Parathyroid adenoma (tissue), 2 donors: Measurements from ENCODE around the gene TOP1.

Source experiments
- H2AFZ ChIP-seq: fragments of 300-600 bp; sonication (generic); one replicate; pipeline ENCODE4 v1.7.0; 2017; ENCODE audit warnings: antibody characterized with exemption, mild to moderate bottlenecking
- H3K27ac ChIP-seq: fragments of 300-600 bp; sonication (generic); one replicate; pipeline ENCODE4 v1.7.0; 2017
- H3K27me3 ChIP-seq: fragments of 300-600 bp; sonication (generic); one replicate; pipeline ENCODE4 v1.7.0; 2017; ENCODE audit warnings: low read length; ENCODE audit not compliant: control insufficient read depth, insufficient read depth
- H3K36me3 ChIP-seq: fragments of 300-600 bp; sonication (generic); one replicate; pipeline ENCODE4 v1.7.0; 2017; ENCODE audit warnings: low read length; ENCODE audit not compliant: control insufficient read depth, insufficient read depth
- H3K4me1 ChIP-seq: fragments of 300-600 bp; sonication (generic); one replicate; pipeline ENCODE4 v1.7.0; 2017; ENCODE audit warnings: control low read depth
- H3K4me2 ChIP-seq: fragments of 300-600 bp; sonication (generic); one replicate; pipeline ENCODE4 v1.7.0; 2017; ENCODE audit warnings: low read length
- H3K4me3 ChIP-seq: fragments of 300-600 bp; sonication (generic); one replicate; pipeline ENCODE4 v1.7.0; 2017; ENCODE audit warnings: low read depth, low read length
- H3K79me2 ChIP-seq: fragments of 300-600 bp; sonication (generic); one replicate; pipeline ENCODE4 v1.7.0; 2017; ENCODE audit warnings: control low read depth
- H3K9ac ChIP-seq: fragments of 300-600 bp; sonication (generic); one replicate; pipeline ENCODE4 v1.7.0; 2017; ENCODE audit warnings: mild to moderate bottlenecking
- H3K9me3 ChIP-seq: fragments of 300-600 bp; sonication (generic); one replicate; pipeline ENCODE4 v1.7.0; 2017; ENCODE audit warnings: low read length; ENCODE audit not compliant: control insufficient read depth
- TF ChIP-seq, protein P1 (sequence below): fragments of 300-600 bp; sonication (generic); IDR thresholded peaks from one replicate; pipeline ENCODE4 v1.7.0; 2017; ENCODE audit warnings: antibody characterized with exemption, mild to moderate bottlenecking
- donor health status: primary hyperparathyroidism.

The TOP1 gene

DNA sequence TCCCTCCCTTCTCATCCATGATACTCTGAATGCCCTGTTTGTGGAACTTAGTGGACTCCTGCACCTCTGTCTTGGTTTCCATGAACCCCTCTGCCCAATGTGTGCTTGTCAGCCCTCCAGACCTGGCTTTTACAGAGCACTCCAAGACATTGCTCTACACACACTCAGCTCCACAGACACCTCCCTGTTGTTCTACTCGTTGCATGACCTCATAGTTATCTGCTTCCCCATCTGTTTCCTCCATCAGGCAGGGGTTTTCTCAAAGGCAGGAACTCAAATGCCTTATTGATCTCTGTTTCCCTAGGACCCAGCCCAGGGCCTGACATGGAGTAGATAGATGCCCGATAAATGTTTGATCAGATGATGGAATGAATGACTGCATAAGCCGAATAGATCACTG is 122.0 kb downstream of the TOP1 start:
- Histone ChIP-seq H3K9ac (no peak overlapping the region), H3K4me3 (no peak overlapping the region), H3K4me2 (no peak overlapping the region), H3K27ac (peak overlapping the region; percentile 24), H3K9me3 (no peaks in the 10 kb centered on the region), H3K27me3 (no peaks in the 10 kb centered on the region), H2AFZ (no peak overlapping the region), H3K4me1 (peaks cover 15% of the 10 kb centered on the region), H3K79me2 (peaks cover 69% of the 10 kb centered on the region), H3K36me3 (no peaks in the 10 kb centered on the region)
- TF ChIP-seq, protein P1, sequence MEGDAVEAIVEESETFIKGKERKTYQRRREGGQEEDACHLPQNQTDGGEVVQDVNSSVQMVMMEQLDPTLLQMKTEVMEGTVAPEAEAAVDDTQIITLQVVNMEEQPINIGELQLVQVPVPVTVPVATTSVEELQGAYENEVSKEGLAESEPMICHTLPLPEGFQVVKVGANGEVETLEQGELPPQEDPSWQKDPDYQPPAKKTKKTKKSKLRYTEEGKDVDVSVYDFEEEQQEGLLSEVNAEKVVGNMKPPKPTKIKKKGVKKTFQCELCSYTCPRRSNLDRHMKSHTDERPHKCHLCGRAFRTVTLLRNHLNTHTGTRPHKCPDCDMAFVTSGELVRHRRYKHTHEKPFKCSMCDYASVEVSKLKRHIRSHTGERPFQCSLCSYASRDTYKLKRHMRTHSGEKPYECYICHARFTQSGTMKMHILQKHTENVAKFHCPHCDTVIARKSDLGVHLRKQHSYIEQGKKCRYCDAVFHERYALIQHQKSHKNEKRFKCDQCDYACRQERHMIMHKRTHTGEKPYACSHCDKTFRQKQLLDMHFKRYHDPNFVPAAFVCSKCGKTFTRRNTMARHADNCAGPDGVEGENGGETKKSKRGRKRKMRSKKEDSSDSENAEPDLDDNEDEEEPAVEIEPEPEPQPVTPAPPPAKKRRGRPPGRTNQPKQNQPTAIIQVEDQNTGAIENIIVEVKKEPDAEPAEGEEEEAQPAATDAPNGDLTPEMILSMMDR = no peak

DNA sequence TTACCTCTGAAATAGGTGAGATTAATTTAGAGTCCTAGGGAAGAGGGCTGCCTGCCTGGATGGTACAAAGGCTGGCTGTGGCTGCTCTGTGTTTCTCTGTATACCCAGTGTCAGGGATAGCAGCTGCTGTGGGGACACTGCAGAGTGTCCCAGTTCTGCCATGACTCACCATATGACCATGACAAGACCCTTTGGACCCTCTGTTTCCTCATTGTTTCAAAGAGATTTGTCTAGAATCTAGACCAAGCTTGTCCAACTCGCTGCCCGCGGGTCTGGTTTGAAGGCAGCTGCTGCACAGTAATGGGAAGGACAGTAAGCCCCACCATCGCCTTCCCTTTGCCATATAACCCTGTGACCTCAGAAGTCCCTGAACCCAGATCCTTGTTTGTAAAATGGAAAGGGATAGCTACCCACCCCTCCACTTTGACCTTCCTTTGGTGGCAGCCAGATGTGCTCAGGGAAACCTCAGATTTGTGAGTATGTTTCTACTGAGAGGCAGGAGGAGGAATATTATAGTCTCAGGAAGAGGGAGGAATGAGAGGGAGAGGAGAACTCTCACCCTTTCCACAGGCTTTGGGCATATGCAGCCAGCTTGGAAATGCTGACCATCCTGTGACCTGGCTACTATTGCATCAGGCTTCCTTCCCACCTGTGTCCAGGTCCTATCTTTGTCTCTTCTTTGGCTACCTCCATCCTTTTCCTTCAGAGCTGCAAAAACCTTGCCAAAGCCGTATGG is 122.7 kb downstream of the TOP1 start:
- Histone ChIP-seq H3K9ac (no peak overlapping the region), H2AFZ (no peak overlapping the region), H3K4me2 (no peak overlapping the region), H3K9me3 (no peaks in the 10 kb centered on the region), H3K4me1 (peaks cover 15% of the 10 kb centered on the region), H3K27ac (peak overlapping the region; percentile 24), H3K4me3 (no peak overlapping the region), H3K79me2 (peaks cover 69% of the 10 kb centered on the region), H3K27me3 (no peaks in the 10 kb centered on the region), H3K36me3 (no peaks in the 10 kb centered on the region)
- TF ChIP-seq, protein P1 = no peak

DNA sequence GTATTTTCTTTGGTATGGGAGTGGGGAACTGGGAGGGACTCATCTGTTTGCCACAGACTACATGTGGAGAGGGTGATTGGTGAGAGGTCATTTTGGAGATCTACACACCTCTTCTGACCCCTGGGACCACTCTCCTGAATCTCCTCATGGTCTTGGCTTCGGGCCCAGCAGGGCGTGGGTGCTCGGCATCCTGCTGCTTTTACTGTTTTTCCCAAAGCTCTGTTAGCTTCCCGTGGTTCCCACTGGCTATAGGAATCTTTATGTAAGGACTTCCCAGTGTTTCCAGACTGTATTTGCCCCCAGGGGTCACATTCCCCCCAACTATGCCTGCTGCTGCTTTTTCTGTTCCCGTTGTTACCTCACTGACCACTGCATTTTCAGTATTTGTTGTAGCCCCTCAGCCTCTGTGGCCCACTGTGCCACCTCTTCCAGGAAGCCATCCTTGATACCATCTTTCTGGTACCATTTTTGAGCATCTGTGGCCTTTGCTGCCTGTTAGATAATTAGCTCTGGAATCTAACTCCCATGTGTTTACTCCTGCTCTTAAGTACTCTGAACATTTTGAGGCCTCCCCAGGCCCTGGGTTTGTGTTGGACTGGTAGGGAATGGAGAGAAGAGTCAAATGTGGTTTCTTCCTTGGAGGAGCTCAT is 123.6 kb downstream of the TOP1 start:
- Histone ChIP-seq H3K9me3 (no peaks in the 10 kb centered on the region), H3K27me3 (no peaks in the 10 kb centered on the region), H3K36me3 (no peaks in the 10 kb centered on the region), H3K4me3 (no peak overlapping the region), H3K27ac (peak overlapping the region; percentile 27), H3K79me2 (peaks cover 71% of the 10 kb centered on the region), H3K4me2 (no peak overlapping the region), H3K9ac (no peak overlapping the region), H3K4me1 (peaks cover 15% of the 10 kb centered on the region), H2AFZ (no peak overlapping the region)
- TF ChIP-seq, protein P1 = no peak

DNA sequence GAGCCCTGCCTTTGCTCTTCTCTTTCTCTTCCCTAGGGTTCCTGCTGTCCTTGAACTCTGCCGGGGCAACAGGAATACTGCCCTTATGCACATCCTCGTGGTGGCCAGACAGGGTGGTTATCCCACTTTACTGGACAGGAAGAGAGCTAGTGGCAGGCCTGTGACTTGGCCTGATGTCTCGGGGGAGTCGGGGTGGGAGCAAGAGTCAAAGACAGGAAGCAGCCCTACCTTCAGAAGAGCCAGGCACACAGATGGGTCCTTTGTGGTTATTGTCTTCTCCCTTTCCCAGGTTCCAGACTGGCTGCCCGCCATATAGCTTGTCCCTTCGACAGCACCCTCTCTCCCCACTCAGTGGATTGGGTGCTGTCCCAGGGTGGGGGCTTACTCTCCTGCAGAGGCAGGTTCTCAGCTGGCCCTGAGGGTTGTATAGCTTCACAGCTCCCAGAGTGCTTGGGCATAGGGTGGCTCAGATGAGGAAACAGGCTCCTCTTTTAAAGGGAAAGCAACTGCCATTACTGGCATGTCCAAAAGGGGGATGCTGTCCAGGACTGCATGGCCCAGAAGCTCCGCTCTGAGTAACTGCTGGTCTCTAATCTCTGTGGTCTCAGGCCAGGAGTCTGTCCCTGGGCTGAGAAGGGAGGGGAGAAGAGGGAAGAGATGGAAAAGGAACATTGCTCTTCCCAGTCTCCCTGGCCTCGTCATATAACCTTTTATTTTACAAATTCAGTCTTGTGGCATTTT is 126.0 kb downstream of the TOP1 start:
- Histone ChIP-seq H3K9me3 (no peaks in the 10 kb centered on the region), H3K27ac (peak overlapping the region; percentile 34), H3K4me3 (no peak overlapping the region), H3K36me3 (no peaks in the 10 kb centered on the region), H3K79me2 (peaks cover 65% of the 10 kb centered on the region), H3K4me2 (no peak overlapping the region), H3K4me1 (peaks cover 27% of the 10 kb centered on the region), H3K9ac (no peak overlapping the region), H3K27me3 (no peaks in the 10 kb centered on the region), H2AFZ (no peak overlapping the region)
- TF ChIP-seq, protein P1 = no peak
